ENCODE data around the gene SLC30A1.

- TF ChIP-seq CTCF (IDR thresholded peaks at IDR 0.05 in 2 of 3, conservative IDR thresholded peaks at IDR 0.05 in 1 of 3; ENCODE audit: borderline replicate concordance in 1 of 3, insufficient read depth in 1 of 3, low read depth in 2 of 3, low read length in 2 of 3) (no peak), EZH2 (IDR thresholded peaks at IDR 0.05) (no peak), POLR2AphosphoS5 (IDR thresholded peaks at IDR 0.05; ENCODE audit: low read depth, low read length) (no peak), REST (IDR thresholded peaks at IDR 0.05; ENCODE audit: low read depth) (no peak), CBX3 (IDR thresholded peaks at IDR 0.05; ENCODE audit: low read depth) (no peak), POLR2A (IDR thresholded peaks at IDR 0.05; ENCODE audit: borderline replicate concordance, extremely low read depth, insufficient read depth, insufficient read length) (no peak), SRF (IDR thresholded peaks at IDR 0.05; ENCODE audit: low read depth) (no peak), SIN3A (IDR thresholded peaks at IDR 0.05; ENCODE audit: low read depth) (no peak), EZH2phosphoT487 (IDR thresholded peaks at IDR 0.05; ENCODE audit: borderline replicate concordance) (no peak)
Measured at GRCh38 chr1:211599250-211599649, 20.3 kb upstream of the SLC30A1 start.

Data from HCT116 (cell line).